ENCODE results near the gene HS3ST5.

DNA sequence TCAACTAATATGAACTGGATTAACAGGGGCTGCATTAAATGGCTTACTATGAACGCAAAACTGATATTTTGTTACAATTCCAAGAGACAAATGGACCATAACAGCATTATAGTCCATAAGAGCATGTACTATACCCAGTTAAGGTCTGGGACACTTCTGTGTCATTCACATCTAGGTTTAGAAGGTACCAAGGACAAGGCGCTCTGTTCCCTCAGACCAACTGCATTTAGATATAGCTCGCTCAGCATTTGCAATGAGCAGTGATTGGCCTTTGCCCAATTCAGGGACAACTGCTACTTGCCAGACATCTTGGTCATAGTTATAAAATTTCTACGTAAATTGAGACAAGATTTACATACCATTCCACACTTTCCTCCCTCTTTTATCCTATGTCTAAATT lies 132.4 kb downstream of the HS3ST5 start:
- TF ChIP-seq, protein P1, sequence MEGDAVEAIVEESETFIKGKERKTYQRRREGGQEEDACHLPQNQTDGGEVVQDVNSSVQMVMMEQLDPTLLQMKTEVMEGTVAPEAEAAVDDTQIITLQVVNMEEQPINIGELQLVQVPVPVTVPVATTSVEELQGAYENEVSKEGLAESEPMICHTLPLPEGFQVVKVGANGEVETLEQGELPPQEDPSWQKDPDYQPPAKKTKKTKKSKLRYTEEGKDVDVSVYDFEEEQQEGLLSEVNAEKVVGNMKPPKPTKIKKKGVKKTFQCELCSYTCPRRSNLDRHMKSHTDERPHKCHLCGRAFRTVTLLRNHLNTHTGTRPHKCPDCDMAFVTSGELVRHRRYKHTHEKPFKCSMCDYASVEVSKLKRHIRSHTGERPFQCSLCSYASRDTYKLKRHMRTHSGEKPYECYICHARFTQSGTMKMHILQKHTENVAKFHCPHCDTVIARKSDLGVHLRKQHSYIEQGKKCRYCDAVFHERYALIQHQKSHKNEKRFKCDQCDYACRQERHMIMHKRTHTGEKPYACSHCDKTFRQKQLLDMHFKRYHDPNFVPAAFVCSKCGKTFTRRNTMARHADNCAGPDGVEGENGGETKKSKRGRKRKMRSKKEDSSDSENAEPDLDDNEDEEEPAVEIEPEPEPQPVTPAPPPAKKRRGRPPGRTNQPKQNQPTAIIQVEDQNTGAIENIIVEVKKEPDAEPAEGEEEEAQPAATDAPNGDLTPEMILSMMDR (IDR thresholded peaks at IDR 0.05) = no peak
- TF ChIP-seq EP300 (IDR thresholded peaks at IDR 0.05) (no peak), POLR2A (IDR thresholded peaks at IDR 0.05) (no peak), POLR2AphosphoS5 (IDR thresholded peaks at IDR 0.05) (no peak)

All from suprapubic skin (tissue), 4 donors.